HG03060 (cell line): Measurements from ENCODE around the gene ALDH1A3.

ENCODE experiments used
- ATAC-seq: cut with Tn5 transposase; IDR thresholded peaks from one replicate; pipeline ENCODE4 v1.9.1; 2021; ENCODE audit warnings: low read depth, moderate number of reproducible peaks; ENCODE audit not compliant: unreplicated experiment

The ALDH1A3 gene

GRCh38 chr15:100880897-100881242 is 1.2 kb downstream of the ALDH1A3 start:
- ATAC-seq = no peak

DNA sequence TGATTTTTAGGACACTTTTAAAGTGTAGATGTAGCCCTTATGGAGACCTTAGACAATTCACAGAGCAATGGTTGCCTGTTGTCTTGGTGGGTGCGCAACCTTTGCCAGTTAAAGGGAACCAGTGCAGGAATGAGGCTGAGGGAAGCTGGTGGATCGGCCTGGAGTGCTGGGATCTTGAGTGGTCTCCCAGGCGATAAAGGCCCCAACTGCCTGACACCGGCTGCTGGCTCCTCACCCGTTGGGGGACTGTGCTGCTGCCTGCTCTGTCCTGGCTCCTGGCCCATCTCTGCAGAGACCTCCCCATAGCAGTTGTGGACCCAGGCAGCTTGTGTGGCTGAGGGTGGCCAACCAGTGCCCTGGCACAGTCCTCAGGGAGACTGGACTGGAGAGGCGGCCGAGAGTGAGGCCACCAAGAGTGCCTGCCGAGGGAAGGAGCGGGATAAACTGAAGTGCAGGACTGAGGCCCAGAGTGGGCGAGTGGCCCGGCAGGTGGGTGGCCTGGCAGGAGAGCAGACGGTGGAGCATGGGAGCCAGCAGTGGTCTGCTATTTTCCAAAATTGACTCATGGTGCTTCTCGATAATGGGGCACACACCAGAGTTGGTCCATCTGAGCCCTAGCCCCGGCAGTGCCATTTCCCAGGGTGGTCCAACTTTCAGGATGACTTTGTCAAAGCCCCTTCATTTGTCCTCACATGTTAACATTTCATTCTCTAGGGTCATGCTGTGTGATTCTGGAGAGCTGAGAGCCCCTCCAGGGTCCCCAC is 2.1 kb downstream of the ALDH1A3 start:
- ATAC-seq = no peak

GRCh38 chr15:100885116-100885515 is 5.5 kb downstream of the ALDH1A3 start:
- ATAC-seq = no peak

GRCh38 chr15:100885811-100886210 is 6.2 kb downstream of the ALDH1A3 start:
- ATAC-seq = no peak

DNA sequence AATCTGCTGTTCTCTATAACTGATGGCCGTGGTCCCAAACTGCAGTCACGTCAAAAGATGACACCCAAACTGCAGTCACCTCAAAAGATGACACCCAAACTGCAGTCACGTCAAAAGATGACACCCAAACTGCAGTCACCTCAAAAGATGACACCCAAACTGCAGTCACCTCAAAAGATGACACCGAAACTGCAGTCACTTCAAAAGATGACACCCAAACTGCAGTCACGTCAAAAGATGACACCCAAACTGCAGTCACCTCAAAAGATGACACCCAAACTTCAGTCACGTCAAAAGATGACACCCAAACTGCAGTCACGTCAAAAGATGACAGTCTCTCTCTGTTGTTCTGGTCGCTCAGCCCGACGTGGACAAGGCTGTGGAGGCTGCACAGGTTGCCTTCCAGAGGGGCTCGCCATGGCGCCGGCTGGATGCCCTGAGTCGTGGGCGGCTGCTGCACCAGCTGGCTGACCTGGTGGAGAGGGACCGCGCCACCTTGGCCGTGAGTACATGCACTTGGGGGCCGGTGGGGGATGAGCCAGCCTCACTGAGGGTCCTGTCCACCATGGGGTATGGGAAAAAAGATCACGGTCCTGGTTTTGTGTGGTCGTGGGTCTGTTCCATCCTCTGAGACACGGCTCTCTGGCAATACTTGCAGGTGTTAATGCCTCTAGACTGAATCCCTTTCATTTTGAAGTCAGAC is 7.7 kb downstream of the ALDH1A3 start:
- ATAC-seq = no peak

- ATAC-seq = no peak
Measured at GRCh38 chr15:100889385-100890050, 9.9 kb downstream of the ALDH1A3 start.

DNA sequence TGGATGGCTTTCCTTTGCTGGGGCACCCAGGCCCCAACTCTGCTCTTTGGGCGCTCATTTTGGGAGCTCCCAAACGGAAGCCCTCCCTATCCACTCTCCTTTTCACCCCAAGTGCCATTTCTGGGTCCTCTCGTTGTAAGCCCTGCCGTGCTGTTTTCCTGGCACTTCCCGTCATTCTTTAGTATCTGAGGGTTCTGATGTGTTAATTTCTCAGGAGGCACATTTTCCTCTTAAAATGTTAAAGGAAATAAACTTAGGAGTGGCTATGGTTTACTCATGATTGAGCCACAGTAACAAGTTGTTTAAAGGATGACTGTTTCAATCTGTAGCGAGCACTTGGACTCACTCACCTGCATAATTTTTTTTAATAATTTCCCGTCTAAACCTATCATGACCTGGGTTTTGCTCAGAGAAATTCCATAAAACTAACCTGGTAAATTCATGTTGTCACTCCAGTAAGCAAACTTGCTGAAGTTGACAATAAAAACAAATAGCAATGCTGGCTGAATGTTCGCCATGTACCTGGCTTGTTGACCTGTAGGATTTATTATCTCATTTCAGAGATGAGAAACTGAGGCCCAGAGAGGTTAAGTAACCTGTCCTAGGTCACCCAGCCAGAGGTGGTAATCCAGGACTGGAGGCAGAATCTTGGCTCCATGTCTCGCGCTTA is 10.6 kb downstream of the ALDH1A3 start:
- ATAC-seq = no peak

GRCh38 chr15:100890850-100891249 is 11.2 kb downstream of the ALDH1A3 start:
- no peak for ATAC-seq

- ATAC-seq = no peak
Measured at GRCh38 chr15:100891307-100892012, 11.8 kb downstream of the ALDH1A3 start.

- no peak for ATAC-seq
Measured at GRCh38 chr15:100892013-100892355, 12.4 kb downstream of the ALDH1A3 start.

GRCh38 chr15:100893261-100893963 is 13.8 kb downstream of the ALDH1A3 start:
- ATAC-seq = no peak

DNA sequence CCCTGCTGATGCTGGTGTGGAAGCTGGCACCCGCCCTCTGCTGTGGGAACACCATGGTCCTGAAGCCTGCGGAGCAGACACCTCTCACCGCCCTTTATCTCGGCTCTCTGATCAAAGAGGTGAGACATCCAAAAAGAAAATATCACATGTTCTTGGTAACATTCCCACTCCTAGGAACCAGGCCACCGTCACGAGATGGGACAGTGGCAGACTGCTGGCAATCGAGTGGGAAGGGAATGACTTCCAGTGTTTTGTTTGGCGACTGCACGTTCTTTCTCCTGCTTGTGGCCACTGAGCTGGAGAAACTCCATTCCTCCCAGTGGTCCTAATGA is 14.3 kb downstream of the ALDH1A3 start:
- ATAC-seq = no peak

DNA sequence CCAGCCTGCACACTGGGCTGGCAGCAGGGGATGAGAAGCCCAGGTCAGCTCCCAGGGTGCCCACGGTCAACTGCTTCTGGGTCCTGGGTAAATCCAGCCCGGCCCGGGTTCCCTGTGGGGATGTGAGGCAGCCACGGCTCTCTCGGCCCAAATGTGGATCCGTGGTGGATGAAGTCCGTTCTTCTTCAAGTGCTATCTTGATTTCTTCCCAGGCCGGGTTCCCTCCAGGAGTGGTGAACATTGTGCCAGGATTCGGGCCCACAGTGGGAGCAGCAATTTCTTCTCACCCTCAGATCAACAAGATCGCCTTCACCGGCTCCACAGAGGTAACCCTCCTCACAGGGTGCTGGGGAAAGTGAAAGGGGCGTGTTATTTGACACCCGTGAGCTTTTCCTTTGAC is 16.1 kb downstream of the ALDH1A3 start:
- ATAC-seq = no peak

DNA sequence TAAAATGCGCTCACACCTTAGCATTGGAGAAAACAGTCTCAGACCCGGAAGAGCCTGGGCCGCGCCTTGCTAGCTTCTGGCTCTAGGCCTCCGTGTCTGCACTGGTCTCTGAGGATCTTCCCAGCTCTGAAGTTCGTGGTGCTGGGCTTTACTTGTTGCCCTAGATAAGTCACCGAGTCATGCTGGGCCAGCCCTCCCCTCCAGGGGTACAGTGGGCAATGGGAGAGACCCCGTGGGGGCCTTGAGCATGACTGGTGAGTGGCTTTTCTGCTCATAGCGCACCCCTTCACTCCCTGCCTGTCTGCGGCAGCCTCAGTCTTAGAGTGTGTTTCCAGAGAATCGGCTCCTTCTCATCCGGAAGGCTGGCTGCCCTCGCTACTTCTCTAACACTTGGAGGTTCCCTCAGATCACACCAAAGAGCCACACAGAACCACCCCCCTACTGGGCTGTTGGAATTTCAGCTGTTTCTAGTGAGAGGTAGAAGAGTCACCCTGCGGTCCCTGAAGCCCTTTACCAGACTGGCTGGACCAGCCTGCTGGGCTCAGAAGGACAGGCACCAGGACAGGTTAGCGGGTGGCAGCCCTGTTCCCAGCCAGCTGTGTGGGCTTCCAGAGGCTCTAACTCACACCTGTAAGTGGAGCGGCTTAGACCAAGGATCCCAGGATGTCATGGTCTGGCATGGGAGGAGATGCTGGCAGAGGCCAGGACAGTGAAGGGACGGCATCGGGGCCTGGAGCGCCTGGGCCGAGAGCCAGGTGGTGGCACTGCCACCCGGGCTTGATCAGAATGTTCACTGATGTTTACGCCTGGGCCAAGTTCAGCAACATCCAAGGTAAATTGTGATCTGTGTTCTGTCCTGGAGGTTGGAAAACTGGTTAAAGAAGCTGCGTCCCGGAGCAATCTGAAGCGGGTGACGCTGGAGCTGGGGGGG is 17.9 kb downstream of the ALDH1A3 start:
- no peak for ATAC-seq

GRCh38 chr15:100898152-100898490 is 18.5 kb downstream of the ALDH1A3 start:
- ATAC-seq = no peak

- ATAC-seq = no peak
Measured at GRCh38 chr15:100898661-100899462, 19.2 kb downstream of the ALDH1A3 start.

- ATAC-seq = no peak
Measured at GRCh38 chr15:100899601-100900000, 20.0 kb downstream of the ALDH1A3 start.

DNA sequence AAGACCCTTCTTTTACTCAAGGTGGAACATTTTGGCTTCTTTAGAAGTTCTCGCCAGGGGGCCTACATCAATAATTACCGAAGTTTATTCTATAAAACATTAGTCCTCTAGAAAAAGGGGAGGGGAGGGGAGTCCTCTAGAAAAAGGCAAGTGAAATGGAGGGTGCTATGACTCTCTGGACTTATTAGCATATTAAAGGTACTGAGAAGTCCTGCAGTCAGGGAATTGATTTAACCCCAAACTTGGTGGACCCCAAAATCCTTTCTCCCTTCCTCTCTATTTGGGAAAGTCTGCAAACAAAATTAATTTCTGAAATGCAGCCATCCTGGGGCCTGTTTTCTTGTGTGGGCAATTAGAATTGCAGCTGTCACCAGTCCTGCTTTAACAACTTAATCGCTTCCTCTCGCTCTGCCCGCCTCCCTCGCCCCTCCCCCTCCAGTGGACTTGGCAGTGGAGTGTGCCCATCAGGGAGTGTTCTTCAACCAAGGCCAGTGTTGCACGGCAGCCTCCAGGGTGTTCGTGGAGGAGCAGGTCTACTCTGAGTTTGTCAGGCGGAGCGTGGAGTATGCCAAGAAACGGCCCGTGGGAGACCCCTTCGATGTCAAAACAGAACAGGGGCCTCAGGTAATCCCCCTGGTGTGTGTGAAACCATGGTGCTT is 20.6 kb downstream of the ALDH1A3 start:
- no peak for ATAC-seq
